ENCODE data around the gene GHDC. TPM values are rescaled to one million over a fixed set of nuclear protein-coding genes. Genes with fewer than 3 reads are reported as not detected.

Gene GHDC
- total and polyA plus RNA-seq, 2 donors (not counting 3 experiments of a cell fraction or from before 2014, with no cell fraction given), result 9.8 to 11.2 TPM

GRCh38 chr17:42199416-42200011 lies 5.2 kb upstream of the GHDC start:
- Histone ChIP-seq H3K4me3 (replicated peaks in 1 of 3; ENCODE audit: insufficient read depth in 1 of 3, low read depth in 1 of 3, low read length in 3 of 3) (no peak overlapping the region), H3K9me3 (replicated peaks; ENCODE audit: control insufficient read depth, insufficient read depth, low read length) (no peaks in the 10 kb centered on the region), H3K27ac (ENCODE audit: insufficient read depth, low read depth, low read length) (no peak overlapping the region), H4K20me1 (replicated peaks; ENCODE audit: control insufficient read depth, extremely low read depth, insufficient read depth, low read length) (no peaks in the 10 kb centered on the region), H3K36me3 (ENCODE audit: control insufficient read depth in 2 of 2, extremely low read depth in 1 of 2, insufficient read depth in 2 of 2, low read length in 2 of 2) (peaks cover 7 to 20% of the 10 kb centered on the region in 2 experiments), H2AFZ (ENCODE audit: low read depth, low read length) (no peak overlapping the region), H3K79me2 (ENCODE audit: control insufficient read depth, insufficient read depth, low read length) (no peaks in the 10 kb centered on the region), H3K4me2 (ENCODE audit: insufficient read depth, low read length) (no peak overlapping the region), H3K4me1 (ENCODE audit: control insufficient read depth, extremely low read depth, insufficient read depth, low read length) (no peaks in the 10 kb centered on the region), H3K27me3 (ENCODE audit: control insufficient read depth in 2 of 2, insufficient read depth in 2 of 2, low read length in 2 of 2) (no peaks in the 10 kb centered on the region), H3K9ac (replicated peaks; ENCODE audit: extremely low read depth, insufficient read depth, low read length) (no peak overlapping the region), H3K9me1 (replicated peaks; ENCODE audit: control insufficient read depth, extremely low read depth, insufficient read depth, low read length) (no peaks in the 10 kb centered on the region)
- no TSS peak for BruUV-seq (replicated peaks)
- intact Hi-C loops (cut with micrococcal nuclease) (no loop called here), dilution Hi-C loops (cut with MboI; ENCODE audit: extremely low pct_ligation_motif_present, low sequenced_read_pairs) (no loop called here)
- FAIRE-seq (no peak), DNase-seq (ENCODE audit: low read depth, low spot score) (no peak)
- TF ChIP-seq MYC (IDR thresholded peaks at IDR 0.05; ENCODE audit: low read depth, low read length), result no peak
- no peak for TF ChIP-seq JUN (IDR thresholded peaks at IDR 0.05; ENCODE audit: borderline replicate concordance, insufficient read depth, insufficient read length, low read depth)
- no peak for TF ChIP-seq FOS (IDR thresholded peaks at IDR 0.05; ENCODE audit: borderline replicate concordance, insufficient read depth, low read length)
- TF ChIP-seq, protein P1, sequence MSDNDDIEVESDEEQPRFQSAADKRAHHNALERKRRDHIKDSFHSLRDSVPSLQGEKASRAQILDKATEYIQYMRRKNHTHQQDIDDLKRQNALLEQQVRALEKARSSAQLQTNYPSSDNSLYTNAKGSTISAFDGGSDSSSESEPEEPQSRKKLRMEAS (IDR thresholded peaks at IDR 0.05; ENCODE audit: insufficient read depth, insufficient read length), result no peak
- TF ChIP-seq EZH2 (IDR thresholded peaks at IDR 0.05; ENCODE audit: borderline replicate concordance, low read depth, low read length, severe bottlenecking), result no peak
- TF ChIP-seq GATA2 (IDR thresholded peaks at IDR 0.05; ENCODE audit: insufficient read depth, insufficient read length, low read depth, low read length), result no peak
- no peak for TF ChIP-seq POLR2AphosphoS5 (IDR thresholded peaks at IDR 0.05; ENCODE audit: insufficient read depth, low read depth, low read length)
- TF ChIP-seq POLR2A (IDR thresholded peaks at IDR 0.05; ENCODE audit: low read depth, low read length), result no peak
- TF ChIP-seq, protein P2, sequence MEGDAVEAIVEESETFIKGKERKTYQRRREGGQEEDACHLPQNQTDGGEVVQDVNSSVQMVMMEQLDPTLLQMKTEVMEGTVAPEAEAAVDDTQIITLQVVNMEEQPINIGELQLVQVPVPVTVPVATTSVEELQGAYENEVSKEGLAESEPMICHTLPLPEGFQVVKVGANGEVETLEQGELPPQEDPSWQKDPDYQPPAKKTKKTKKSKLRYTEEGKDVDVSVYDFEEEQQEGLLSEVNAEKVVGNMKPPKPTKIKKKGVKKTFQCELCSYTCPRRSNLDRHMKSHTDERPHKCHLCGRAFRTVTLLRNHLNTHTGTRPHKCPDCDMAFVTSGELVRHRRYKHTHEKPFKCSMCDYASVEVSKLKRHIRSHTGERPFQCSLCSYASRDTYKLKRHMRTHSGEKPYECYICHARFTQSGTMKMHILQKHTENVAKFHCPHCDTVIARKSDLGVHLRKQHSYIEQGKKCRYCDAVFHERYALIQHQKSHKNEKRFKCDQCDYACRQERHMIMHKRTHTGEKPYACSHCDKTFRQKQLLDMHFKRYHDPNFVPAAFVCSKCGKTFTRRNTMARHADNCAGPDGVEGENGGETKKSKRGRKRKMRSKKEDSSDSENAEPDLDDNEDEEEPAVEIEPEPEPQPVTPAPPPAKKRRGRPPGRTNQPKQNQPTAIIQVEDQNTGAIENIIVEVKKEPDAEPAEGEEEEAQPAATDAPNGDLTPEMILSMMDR (IDR thresholded peaks at IDR 0.05; ENCODE audit: extremely low read depth in 1 of 2, insufficient read depth in 1 of 2, low read depth in 1 of 2, low read length in 2 of 2), result no peak
- ChIA-PET POLR2A (no interaction called here), CTCF (interaction anchor here (0.6 to 1.5 kb wide), 2 partner anchors 18 to 22 kb away, joined by 3 to 5 read pairs; no protein-coding TSS in a partner anchor)

Measured in endothelial cell of umbilical vein (primary cell).